Liver (tissue), 9 donors: Measurements from ENCODE around the gene B4GALT3. TPM values are rescaled to one million over a fixed set of nuclear protein-coding genes. Genes with fewer than 3 reads are reported as not detected.

Experiments
- DNase-seq: peaks from one replicate; pipeline ENCODE4 v3.0.0-alpha.2; 2017; ENCODE audit warnings: low spot score
- H3K27ac ChIP-seq, 2 donors: one replicate each; pipeline ENCODE4 v1.7.0; 2013; ENCODE audit warnings: inconsistent platforms in 2 of 2, low read length in 2 of 2, control low read depth in 1 of 2, low read depth in 1 of 2, mild to moderate bottlenecking in 1 of 2
- H3K27me3 ChIP-seq, 4 donors: one replicate each; pipeline versions ENCODE4 v1.6.1 to v1.7.0; 2013; ENCODE audit warnings: low read length in 3 of 4, inconsistent platforms in 1 of 4, mild to moderate bottlenecking in 1 of 4, moderate library complexity in 1 of 4; ENCODE audit not compliant: control insufficient read depth in 4 of 4, insufficient read depth in 4 of 4
- H3K36me3 ChIP-seq, 4 donors: one replicate each; pipeline versions ENCODE4 v1.6.1 to v1.7.0; 2013; ENCODE audit warnings: low read length in 3 of 4, mild to moderate bottlenecking in 3 of 4, low read depth in 1 of 4, moderate library complexity in 1 of 4; ENCODE audit not compliant: control insufficient read depth in 4 of 4, insufficient read depth in 3 of 4
- H3K4me1 ChIP-seq, 4 donors: one replicate each; pipeline versions ENCODE4 v1.6.1 to v1.7.0; 2013; ENCODE audit warnings: low read length in 3 of 4, mild to moderate bottlenecking in 3 of 4, moderate library complexity in 1 of 4; ENCODE audit not compliant: control insufficient read depth in 4 of 4, insufficient read depth in 4 of 4
- H3K4me3 ChIP-seq, 3 donors: one replicate each; pipeline versions ENCODE4 v1.6.1 to v1.7.0; 2013; ENCODE audit warnings: low read length in 3 of 3, control low read depth in 1 of 3, low read depth in 1 of 3, mild to moderate bottlenecking in 1 of 3
- H3K9ac ChIP-seq, 2 donors: one replicate each; pipeline ENCODE4 v1.7.0; 2013; ENCODE audit warnings: low read length in 2 of 2, mild to moderate bottlenecking in 2 of 2, moderate library complexity in 2 of 2, control low read depth in 1 of 2, low read depth in 1 of 2
- H3K9me3 ChIP-seq, 4 donors: one replicate each; pipeline versions ENCODE4 v1.6.1 to v1.7.0; 2013; ENCODE audit warnings: low read length in 3 of 4; ENCODE audit not compliant: control insufficient read depth in 4 of 4
- ATF3 ChIP-seq: IDR thresholded peaks from 2 replicates; pipeline ENCODE4 v1.6.1; 2016; ENCODE audit warnings: antibody characterized with exemption
- FOXA1 ChIP-seq: IDR thresholded peaks from 2 replicates; pipeline ENCODE4 v1.6.1; 2016; ENCODE audit warnings: antibody characterized with exemption
- FOXA2 ChIP-seq: IDR thresholded peaks from 2 replicates; pipeline ENCODE4 v1.6.1; 2016; ENCODE audit warnings: antibody characterized with exemption
- GABPA ChIP-seq, 2 donors: IDR thresholded peaks in 1 of 2; conservative IDR thresholded peaks in 1 of 2; 2 replicates each; pipeline ENCODE4 v1.6.1; 2016; ENCODE audit warnings: antibody characterized with exemption in 2 of 2, mild to moderate bottlenecking in 1 of 2, moderate library complexity in 1 of 2
- HNF4G ChIP-seq: IDR thresholded peaks from 2 replicates; pipeline ENCODE4 v1.6.1; 2016; ENCODE audit warnings: antibody characterized with exemption
- JUND ChIP-seq, 2 donors: IDR thresholded peaks; 2 replicates each; pipeline ENCODE4 v1.6.1; 2016; ENCODE audit warnings: antibody characterized with exemption in 2 of 2
- NR2F2 ChIP-seq: IDR thresholded peaks from 2 replicates; pipeline ENCODE4 v1.6.1; 2016; ENCODE audit warnings: antibody characterized with exemption
- RAD21 ChIP-seq, 2 donors: IDR thresholded peaks; 2 replicates each; pipeline ENCODE4 v1.6.1; 2016; ENCODE audit warnings: antibody characterized with exemption in 2 of 2, mild to moderate bottlenecking in 2 of 2
- REST ChIP-seq: IDR thresholded peaks from 2 replicates; pipeline ENCODE4 v1.6.1; 2016; ENCODE audit warnings: antibody characterized with exemption, mild to moderate bottlenecking
- RXRA ChIP-seq, 2 donors: IDR thresholded peaks; 2 replicates each; pipeline ENCODE4 v1.6.1; 2017 to 2018; ENCODE audit warnings: antibody characterized with exemption in 2 of 2, mild to moderate bottlenecking in 1 of 2
- SP1 ChIP-seq: IDR thresholded peaks from 2 replicates; pipeline ENCODE4 v1.6.1; 2018; ENCODE audit warnings: antibody characterized with exemption, mild to moderate bottlenecking
- YY1 ChIP-seq: IDR thresholded peaks from 2 replicates; pipeline ENCODE4 v1.6.1; 2016; ENCODE audit warnings: antibody characterized with exemption, mild to moderate bottlenecking
- ZBTB33 ChIP-seq: IDR thresholded peaks from 2 replicates; pipeline ENCODE4 v1.6.1; 2016; ENCODE audit warnings: antibody characterized with exemption
- WGBS: extraction: QIAGEN DNeasy Blood & Tissue Kit; methylation state at CpG from one replicate; pipeline ENCODE4 v1.1.7; 2013; 5-methylcytosine and 5-hydroxymethylcytosine counted together
- polyA plus RNA-seq, 2 donors: library from polyadenylated mRNA; stranded (reverse) in 1 of 2; unstranded in 1 of 2; fragments of 200-250 nt in 1 of 2; fragments of >200 nt in 1 of 2; fragmentation: Nextera tagmentation in 1 of 2; extraction: Ambion mirVana in 1 of 2; gene quantifications; one replicate each; pipeline versions ENCODE4 v1.2.1 to v1.2.3, GENCODE V29; 2013 to 2015
- total RNA-seq, 2 donors: library from RNA; depleted of rRNA; stranded (reverse); fragments of >200 nt; gene quantifications; one replicate each; pipeline ENCODE4 v1.2.3, GENCODE V29; 2014
- donor health status: healthy.
- donor health status: healthy.
- donor health status: healthy.
- donor health status: healthy.
- donor health status: healthy.

Gene B4GALT3
- total and polyA plus RNA-seq, 4 donors = 13.1 to 23.8 (median 14.7) TPM

GRCh38 chr1:161215076-161215475, 37.8 kb upstream of the B4GALT3 start, which contains the start of gene FCER1G:
TSS of gene FCER1G (plus strand) at chr1:161215295. CDS start at chr1:161215322, 27 bp downstream.
- no peak for TF ChIP-seq REST
- TF ChIP-seq YY1 = peak; percentile 51
- TF ChIP-seq JUND (IDR thresholded peaks at IDR 0.05) = no peak
- no peak for TF ChIP-seq ATF3

GRCh38 chr1:161214369-161214768, 37.1 kb upstream of the B4GALT3 start:
- no peak for DNase-seq
- H3K9ac ChIP-seq = no peak overlapping the region
- TF ChIP-seq NR2F2 (no peak), ZBTB33 (no peak), FOXA2 (no peak), HNF4G (no peak), RXRA (IDR thresholded peaks at IDR 0.05) (no peak), GABPA (IDR thresholded peaks at IDR 0.05 in 1 of 2, conservative IDR thresholded peaks at IDR 0.05 in 1 of 2) (no peak), SP1 (no peak), RAD21 (IDR thresholded peaks at IDR 0.05) (no peak), FOXA1 (no peak)

More at GRCh38 chr1:161215076-161215475, 37.8 kb upstream of the B4GALT3 start, which contains the start of gene FCER1G:
- Histone ChIP-seq H3K27ac (peak within 1 kb of the TSS; percentile 9 to 100), H3K9me3 (no peaks in the 10 kb centered on the region), H3K27me3 (no peaks in the 10 kb centered on the region), H3K4me1 (peaks cover 9 to 43% (median 26%) of the 10 kb centered on the region in 4 donors), H3K4me3 (no peak within 1 kb of the TSS), H3K36me3 (peaks cover 10 to 35% (median 33%) of the 10 kb centered on the region in 4 donors), H3K9ac (peak within 1 kb of the TSS in 1 of 2 donors; percentile 36)
- 83% methylated on average over 10 of the region's 10 CpGs for WGBS
- no peak for DNase-seq

More at GRCh38 chr1:161214369-161214768, 37.1 kb upstream of the B4GALT3 start:
- peaks cover 11 to 37% (median 36%) of the 10 kb centered on the region in 4 donors for H3K36me3 ChIP-seq
- 91% methylated on average over 9 of the region's 9 CpGs for whole genome bisulfite sequencing
- peak overlapping the region; percentile 9 to 100 for H3K27ac ChIP-seq
- H3K27me3 ChIP-seq = no peaks in the 10 kb centered on the region
- H3K9me3 ChIP-seq = no peaks in the 10 kb centered on the region
- no peak overlapping the region for H3K4me3 ChIP-seq
- peaks cover 9 to 42% (median 29%) of the 10 kb centered on the region in 4 donors for H3K4me1 ChIP-seq
